ENCODE measurements around the gene MUTYH. TPM values are rescaled to one million over a fixed set of nuclear protein-coding genes. Genes with fewer than 3 reads are reported as not detected.

Gene MUTYH
- polyA plus RNA-seq, 2 donors = 12.2 to 21.8 TPM

DNA sequence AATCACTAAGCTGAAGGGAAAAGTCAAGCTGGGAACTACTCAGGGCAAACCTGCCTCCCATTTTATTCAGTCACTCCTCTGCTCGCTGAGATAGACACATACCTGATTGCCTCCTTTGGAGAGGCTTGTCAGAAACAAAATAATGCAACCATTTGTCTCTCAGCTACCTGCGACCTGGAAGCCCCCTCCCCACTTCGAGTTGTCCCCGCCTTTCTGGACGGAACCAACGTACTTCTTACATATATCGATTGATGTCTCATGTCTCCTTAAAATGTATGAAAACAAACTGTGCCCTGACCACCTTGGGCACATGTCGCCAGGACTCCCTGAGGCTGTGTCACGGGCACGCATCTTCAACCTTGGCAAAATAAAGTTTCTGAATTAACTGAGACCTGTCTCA, 35.0 kb downstream of the MUTYH start:
- Histone ChIP-seq H3K4me1 (ENCODE audit: control insufficient read depth in 2 of 2, insufficient read depth in 2 of 2, low read length in 1 of 2) (peaks cover 2 to 4% of the 10 kb centered on the region in 2 donors), H3K4me3 (ENCODE audit: low read depth in 1 of 2, low read length in 2 of 2) (no peak overlapping the region), H3K36me3 (ENCODE audit: control insufficient read depth in 2 of 2, insufficient read depth in 2 of 2, low read length in 1 of 2) (no peaks in the 10 kb centered on the region), H3K27ac (ENCODE audit: low read depth in 2 of 2, low read length in 1 of 2) (no peak overlapping the region), H3K9me3 (ENCODE audit: control insufficient read depth in 2 of 2, insufficient read depth in 1 of 2, low read depth in 1 of 2, low read length in 1 of 2) (no peaks in the 10 kb centered on the region), H3K27me3 (ENCODE audit: control insufficient read depth in 1 of 2, insufficient read depth in 2 of 2, low read length in 2 of 2) (no peaks in the 10 kb centered on the region)
- 88 to 89% methylated on average over 10 of the region's 10 CpGs for WGBS, 2 donors

DNA sequence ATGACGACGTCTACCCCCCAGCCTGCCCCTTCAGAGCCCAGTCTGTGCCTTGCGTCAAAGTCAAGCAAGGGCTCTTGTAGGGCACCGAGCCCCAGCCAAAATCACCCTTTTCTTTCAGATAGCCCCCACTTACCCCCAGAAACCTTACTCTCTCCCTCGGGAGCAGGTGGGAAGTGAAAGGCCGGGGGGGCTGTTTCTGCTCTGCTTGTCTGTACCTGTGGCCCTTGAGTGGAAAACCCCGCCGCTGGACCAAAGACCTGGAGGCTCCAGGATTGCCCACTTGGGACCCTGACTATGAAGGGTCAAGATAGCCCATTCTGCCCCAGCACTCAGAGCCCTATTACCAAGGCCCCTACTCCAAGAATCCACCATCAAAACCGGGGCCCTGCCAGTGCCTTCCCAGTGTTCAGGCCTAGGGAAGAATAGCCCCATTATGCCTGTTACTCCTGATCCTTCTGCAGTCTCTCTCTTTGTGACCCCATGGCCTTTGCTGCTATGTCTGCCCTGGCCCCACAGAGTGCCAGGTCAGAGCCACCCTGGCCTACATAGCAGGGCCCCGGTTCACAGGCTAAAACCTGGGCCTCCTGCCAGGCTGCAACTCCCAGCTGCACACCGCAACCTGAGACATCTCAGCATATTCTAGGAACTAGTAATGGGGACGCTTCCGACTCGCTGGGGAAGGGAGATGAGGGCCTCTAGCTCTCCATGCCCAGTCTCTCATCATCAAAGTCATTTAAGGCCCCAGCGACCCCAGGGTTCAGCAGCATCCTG, 35.7 kb downstream of the MUTYH start:
- Histone ChIP-seq H3K36me3 (ENCODE audit: control insufficient read depth in 2 of 2, insufficient read depth in 2 of 2, low read length in 1 of 2) (no peaks in the 10 kb centered on the region), H3K4me3 (ENCODE audit: low read depth in 1 of 2, low read length in 2 of 2) (peak overlapping the region; percentile 57 to 69), H3K27ac (ENCODE audit: low read depth in 2 of 2, low read length in 1 of 2) (peak overlapping the region; percentile 91 to 93), H3K9me3 (ENCODE audit: control insufficient read depth in 2 of 2, insufficient read depth in 1 of 2, low read depth in 1 of 2, low read length in 1 of 2) (no peaks in the 10 kb centered on the region), H3K27me3 (ENCODE audit: control insufficient read depth in 1 of 2, insufficient read depth in 2 of 2, low read length in 2 of 2) (no peaks in the 10 kb centered on the region), H3K4me1 (ENCODE audit: control insufficient read depth in 2 of 2, insufficient read depth in 2 of 2, low read length in 1 of 2) (peaks cover 2 to 4% of the 10 kb centered on the region in 2 donors)
- 34 to 36% methylated on average over 15 of the region's 15 CpGs for WGBS, 2 donors

DNA sequence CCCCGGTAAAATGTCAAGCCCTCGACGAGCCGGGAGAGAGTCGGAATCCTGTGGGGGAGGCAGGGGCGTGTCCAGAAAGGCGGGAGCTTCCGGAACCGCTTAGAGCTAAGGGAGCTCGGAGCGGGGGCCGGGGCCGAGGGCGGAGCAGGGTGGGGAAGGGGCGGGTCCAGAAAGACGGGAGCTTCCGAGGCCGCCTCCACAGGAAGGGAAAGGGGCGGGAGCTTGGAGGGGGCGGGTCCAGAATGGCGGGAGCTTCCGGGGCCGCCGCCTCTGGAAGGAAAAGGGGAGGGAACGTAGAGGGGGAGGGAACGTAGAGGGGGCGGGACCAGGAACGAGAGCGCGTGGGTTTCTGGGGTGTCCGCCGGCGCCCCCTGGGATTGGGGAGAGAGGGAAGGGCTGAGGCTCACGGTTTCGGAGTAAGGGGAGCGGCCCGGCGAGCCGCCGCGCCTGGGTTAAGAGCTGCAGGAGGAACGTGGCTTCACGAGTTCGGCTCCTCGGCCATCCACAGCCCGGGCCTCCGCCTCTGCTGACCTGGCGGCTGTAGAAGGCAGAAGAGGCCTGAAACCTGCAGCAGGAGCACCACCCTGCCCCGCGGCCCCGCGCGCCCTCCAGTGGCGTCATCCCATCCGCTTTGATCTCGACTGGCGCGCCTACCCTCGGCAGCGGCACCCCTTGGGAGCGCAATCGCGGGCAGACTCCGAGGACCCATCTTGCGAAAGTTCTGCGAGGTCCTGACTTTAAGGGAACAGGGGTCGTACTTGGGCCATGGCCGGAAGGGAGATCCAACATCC, 36.5 kb downstream of the MUTYH start:
- Histone ChIP-seq H3K36me3 (ENCODE audit: control insufficient read depth in 2 of 2, insufficient read depth in 2 of 2, low read length in 1 of 2) (no peaks in the 10 kb centered on the region), H3K9me3 (ENCODE audit: control insufficient read depth in 2 of 2, insufficient read depth in 1 of 2, low read depth in 1 of 2, low read length in 1 of 2) (no peaks in the 10 kb centered on the region), H3K27me3 (ENCODE audit: control insufficient read depth in 1 of 2, insufficient read depth in 2 of 2, low read length in 2 of 2) (no peaks in the 10 kb centered on the region), H3K4me3 (ENCODE audit: low read depth in 1 of 2, low read length in 2 of 2) (peak overlapping the region; percentile 57 to 69), H3K27ac (ENCODE audit: low read depth in 2 of 2, low read length in 1 of 2) (peak overlapping the region; percentile 91 to 93), H3K4me1 (ENCODE audit: control insufficient read depth in 2 of 2, insufficient read depth in 2 of 2, low read length in 1 of 2) (peaks cover 2 to 4% of the 10 kb centered on the region in 2 donors)
- 0 to 1% methylated on average over 60 to 68 of the region's 68 CpGs for WGBS, 2 donors

GRCh38 chr1:45302505-45303150, 37.6 kb downstream of the MUTYH start:
- Histone ChIP-seq H3K27me3 (ENCODE audit: control insufficient read depth in 1 of 2, insufficient read depth in 2 of 2, low read length in 2 of 2) (no peaks in the 10 kb centered on the region), H3K4me3 (ENCODE audit: low read depth in 1 of 2, low read length in 2 of 2) (peak overlapping the region; percentile 46 to 48), H3K27ac (ENCODE audit: low read depth in 2 of 2, low read length in 1 of 2) (peak overlapping the region in 1 of 2 donors; percentile 83), H3K36me3 (ENCODE audit: control insufficient read depth in 2 of 2, insufficient read depth in 2 of 2, low read length in 1 of 2) (no peaks in the 10 kb centered on the region), H3K4me1 (ENCODE audit: control insufficient read depth in 2 of 2, insufficient read depth in 2 of 2, low read length in 1 of 2) (peaks cover 2 to 4% of the 10 kb centered on the region in 2 donors), H3K9me3 (ENCODE audit: control insufficient read depth in 2 of 2, insufficient read depth in 1 of 2, low read depth in 1 of 2, low read length in 1 of 2) (no peaks in the 10 kb centered on the region)
- 82% methylated on average over 16 of the region's 16 CpGs for WGBS, 2 donors

DNA sequence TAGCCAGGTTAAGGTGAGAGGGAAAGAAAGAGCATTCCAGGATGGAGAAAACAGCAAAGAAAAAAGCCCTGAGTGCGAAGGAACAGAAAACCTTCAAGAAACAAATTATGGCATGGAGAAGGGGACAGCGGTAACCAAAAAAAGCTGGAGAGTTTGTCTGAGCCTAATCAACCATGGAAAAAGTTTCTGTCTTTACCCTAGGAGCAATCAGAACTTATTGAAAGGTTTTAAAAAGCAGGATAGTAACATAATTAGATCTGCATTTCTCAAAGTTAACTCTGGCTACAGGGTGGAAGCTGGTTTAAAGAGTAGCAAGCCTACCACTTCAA, 39.6 kb downstream of the MUTYH start:
- no peaks in the 10 kb centered on the region for H3K36me3 ChIP-seq (ENCODE audit: control insufficient read depth in 2 of 2, insufficient read depth in 2 of 2, low read length in 1 of 2)
- WGBS, 2 donors = 74 to 80% methylated on average over 2 of the region's 2 CpGs
- no peak overlapping the region for H3K4me3 ChIP-seq (ENCODE audit: low read depth in 1 of 2, low read length in 2 of 2)
- H3K9me3 ChIP-seq (ENCODE audit: control insufficient read depth in 2 of 2, insufficient read depth in 1 of 2, low read depth in 1 of 2, low read length in 1 of 2) = no peaks in the 10 kb centered on the region
- H3K27me3 ChIP-seq (ENCODE audit: control insufficient read depth in 1 of 2, insufficient read depth in 2 of 2, low read length in 2 of 2) = no peaks in the 10 kb centered on the region
- H3K4me1 ChIP-seq (ENCODE audit: control insufficient read depth in 2 of 2, insufficient read depth in 2 of 2, low read length in 1 of 2) = peaks cover 2 to 4% of the 10 kb centered on the region in 2 donors
- no peak overlapping the region for H3K27ac ChIP-seq (ENCODE audit: low read depth in 2 of 2, low read length in 1 of 2)

GRCh38 chr1:45299981-45300668, 40.1 kb downstream of the MUTYH start:
- Histone ChIP-seq H3K9me3 (ENCODE audit: control insufficient read depth in 2 of 2, insufficient read depth in 1 of 2, low read depth in 1 of 2, low read length in 1 of 2) (no peaks in the 10 kb centered on the region), H3K4me3 (ENCODE audit: low read depth in 1 of 2, low read length in 2 of 2) (no peak overlapping the region), H3K27me3 (ENCODE audit: control insufficient read depth in 1 of 2, insufficient read depth in 2 of 2, low read length in 2 of 2) (no peaks in the 10 kb centered on the region), H3K4me1 (ENCODE audit: control insufficient read depth in 2 of 2, insufficient read depth in 2 of 2, low read length in 1 of 2) (peaks cover 2 to 4% of the 10 kb centered on the region in 2 donors), H3K27ac (ENCODE audit: low read depth in 2 of 2, low read length in 1 of 2) (no peak overlapping the region), H3K36me3 (ENCODE audit: control insufficient read depth in 2 of 2, insufficient read depth in 2 of 2, low read length in 1 of 2) (no peaks in the 10 kb centered on the region)
- WGBS, 2 donors = 8 to 9% methylated on average over 4 of the region's 4 CpGs

DNA sequence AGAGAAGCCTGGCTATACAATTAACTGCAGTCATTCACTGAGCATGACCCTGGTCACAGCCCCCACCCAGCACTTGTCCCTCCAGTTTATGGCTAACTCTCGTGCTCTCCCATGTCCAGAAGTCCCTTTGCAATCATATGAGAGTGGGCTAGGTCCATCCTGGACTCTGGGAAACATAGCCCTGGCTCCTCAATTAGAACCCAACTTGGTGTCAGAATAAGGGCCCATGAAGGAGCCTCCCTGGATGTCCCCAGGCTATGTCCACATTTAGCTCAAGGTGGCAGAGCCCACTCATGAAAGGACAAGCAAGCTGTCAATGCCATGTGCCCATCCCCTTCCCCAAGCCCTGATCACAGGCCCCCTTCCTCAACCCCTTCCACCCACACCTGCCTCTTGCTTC, 40.9 kb downstream of the MUTYH start:
- 68 to 83% methylated on average over 1 of the region's 1 CpG for WGBS, 2 donors
- Histone ChIP-seq H3K27me3 (ENCODE audit: control insufficient read depth in 1 of 2, insufficient read depth in 2 of 2, low read length in 2 of 2) (no peaks in the 10 kb centered on the region), H3K4me1 (ENCODE audit: control insufficient read depth in 2 of 2, insufficient read depth in 2 of 2, low read length in 1 of 2) (no peaks in the 10 kb centered on the region), H3K4me3 (ENCODE audit: low read depth in 1 of 2, low read length in 2 of 2) (no peak overlapping the region), H3K9me3 (ENCODE audit: control insufficient read depth in 2 of 2, insufficient read depth in 1 of 2, low read depth in 1 of 2, low read length in 1 of 2) (no peaks in the 10 kb centered on the region), H3K27ac (ENCODE audit: low read depth in 2 of 2, low read length in 1 of 2) (no peak overlapping the region), H3K36me3 (ENCODE audit: control insufficient read depth in 2 of 2, insufficient read depth in 2 of 2, low read length in 1 of 2) (no peaks in the 10 kb centered on the region)

DNA sequence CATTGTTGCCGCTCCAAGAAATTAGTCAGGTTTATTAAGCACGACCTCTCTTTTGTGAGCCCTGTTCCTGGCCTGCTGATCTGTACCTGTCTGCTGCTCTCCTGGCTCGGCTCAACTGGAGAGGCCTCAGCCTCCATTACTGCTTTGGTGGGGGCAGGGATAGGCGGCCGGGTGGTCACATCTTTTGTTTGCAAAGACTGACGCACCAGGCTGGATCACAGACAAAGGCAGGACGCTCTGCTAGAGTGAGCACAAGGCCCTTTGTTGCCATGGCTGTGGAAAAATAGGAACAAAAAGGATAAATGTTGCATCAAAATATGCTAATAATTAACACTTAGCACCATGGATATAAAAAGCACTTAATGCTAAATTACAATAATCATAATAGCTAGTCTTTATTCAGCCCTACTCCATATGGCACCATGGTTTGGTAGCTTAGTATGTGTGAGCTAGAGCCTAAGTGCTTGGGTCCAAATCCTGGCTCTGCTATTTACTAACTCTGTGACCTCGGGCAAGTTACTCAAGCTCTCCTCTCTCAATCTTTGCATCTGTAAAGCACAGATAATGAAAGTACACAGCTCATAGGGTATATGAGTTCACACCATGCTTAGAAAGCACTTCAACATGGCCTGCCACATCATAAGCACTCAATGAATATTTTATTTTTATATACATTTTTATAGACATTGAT, 42.4 kb downstream of the MUTYH start:
- H3K4me1 ChIP-seq (ENCODE audit: control insufficient read depth in 2 of 2, insufficient read depth in 2 of 2, low read length in 1 of 2) = no peaks in the 10 kb centered on the region
- no peak overlapping the region for H3K4me3 ChIP-seq (ENCODE audit: low read depth in 1 of 2, low read length in 2 of 2)
- H3K27me3 ChIP-seq (ENCODE audit: control insufficient read depth in 1 of 2, insufficient read depth in 2 of 2, low read length in 2 of 2) = no peaks in the 10 kb centered on the region
- H3K27ac ChIP-seq (ENCODE audit: low read depth in 2 of 2, low read length in 1 of 2) = no peak overlapping the region
- no peaks in the 10 kb centered on the region for H3K9me3 ChIP-seq (ENCODE audit: control insufficient read depth in 2 of 2, insufficient read depth in 1 of 2, low read depth in 1 of 2, low read length in 1 of 2)
- 76 to 77% methylated on average over 8 of the region's 8 CpGs for WGBS, 2 donors
- H3K36me3 ChIP-seq (ENCODE audit: control insufficient read depth in 2 of 2, insufficient read depth in 2 of 2, low read length in 1 of 2) = no peaks in the 10 kb centered on the region

GRCh38 chr1:45291716-45292115, 48.5 kb downstream of the MUTYH start:
- H3K9me3 ChIP-seq (ENCODE audit: control insufficient read depth in 2 of 2, insufficient read depth in 1 of 2, low read depth in 1 of 2, low read length in 1 of 2) = no peaks in the 10 kb centered on the region
- H3K27me3 ChIP-seq (ENCODE audit: control insufficient read depth in 1 of 2, insufficient read depth in 2 of 2, low read length in 2 of 2) = no peaks in the 10 kb centered on the region
- no peak overlapping the region for H3K4me3 ChIP-seq (ENCODE audit: low read depth in 1 of 2, low read length in 2 of 2)
- WGBS, 2 donors = 61 to 76% methylated on average over 2 of the region's 2 CpGs
- no peaks in the 10 kb centered on the region for H3K4me1 ChIP-seq (ENCODE audit: control insufficient read depth in 2 of 2, insufficient read depth in 2 of 2, low read length in 1 of 2)
- H3K27ac ChIP-seq (ENCODE audit: low read depth in 2 of 2, low read length in 1 of 2) = no peak overlapping the region
- no peaks in the 10 kb centered on the region for H3K36me3 ChIP-seq (ENCODE audit: control insufficient read depth in 2 of 2, insufficient read depth in 2 of 2, low read length in 1 of 2)
